Gastrocnemius medialis (tissue), 4 donors: ENCODE measurements around the gene PRKCE. TPM values are rescaled to one million over a fixed set of nuclear protein-coding genes. Genes with fewer than 3 reads are reported as not detected.

Experiments used
- ATAC-seq, 2 donors: fragments of 150-250 bp; one replicate each; pipeline ENCODE4 v1.9.1; 2016
- DNase-seq, 2 donors: peaks; one replicate each; pipeline ENCODE4 v3.0.0-alpha.2; 2019
- H3K27ac ChIP-seq, 4 donors: fragments of 200-600 bp; sonication (generic); 1 replicate in 1 of 4; 2 replicates in 3 of 4; pipeline ENCODE4 v1.5.1; 2016 to 2018; ENCODE audit warnings: mild to moderate bottlenecking in 2 of 4, moderate library complexity in 1 of 4
- H3K27me3 ChIP-seq, 3 donors: fragments of 200-600 bp; sonication (generic) in 2 of 3; 1 replicate in 1 of 3; 2 replicates in 2 of 3; pipeline versions ENCODE4 v1.5.1 to v1.6.0; 2016 to 2019; ENCODE audit warnings: mild to moderate bottlenecking in 1 of 3, moderate library complexity in 1 of 3
- H3K36me3 ChIP-seq, 2 donors: fragments of 200-600 bp; sonication (generic) in 1 of 2; one replicate each; pipeline ENCODE4 v1.5.1; 2017 to 2018
- H3K4me1 ChIP-seq, 2 donors: fragments of 200-600 bp; sonication (generic) in 1 of 2; one replicate each; pipeline ENCODE4 v1.5.1; 2016 to 2017; ENCODE audit warnings: mild to moderate bottlenecking in 2 of 2
- H3K4me3 ChIP-seq, 4 donors: fragments of 200-600 bp; sonication (generic) in 3 of 4; 1 replicate in 1 of 4; 2 replicates in 3 of 4; pipeline ENCODE4 v1.5.1; 2016 to 2019; ENCODE audit warnings: mild to moderate bottlenecking in 2 of 4
- H3K9me3 ChIP-seq, 3 donors: fragments of 200-600 bp; sonication (generic) in 2 of 3; 1 replicate in 1 of 3; 2 replicates in 2 of 3; pipeline ENCODE4 v1.5.1; 2016 to 2019
- CTCF ChIP-seq, 5 experiments: fragments of 450-650 bp in 3 of 5; fragments of 200-600 bp in 2 of 5; sonication (generic) in 2 of 5; IDR thresholded peaks in 4 of 5; conservative IDR thresholded peaks in 1 of 5; 1 replicate in 4 of 5; 2 replicates in 1 of 5; pipeline ENCODE4 v1.5.1; 2016 to 2019; ENCODE audit warnings: antibody characterized with exemption in 5 of 5, mild to moderate bottlenecking in 3 of 5, moderate library complexity in 3 of 5
- POLR2A ChIP-seq, 2 donors: fragments of 450-650 bp; IDR thresholded peaks; one replicate each; pipeline ENCODE4 v1.6.1; 2017; ENCODE audit warnings: antibody characterized with exemption in 2 of 2, mild to moderate bottlenecking in 2 of 2, moderate library complexity in 2 of 2
- in situ Hi-C, 4 donors: fragments of 200-750 bp; cut with MboI; loops; one replicate each; pipeline versions ENCODE4 v1.15.0 to v1.8.0; 2017; ENCODE audit warnings: low sequenced_read_pairs in 4 of 4
- intact Hi-C: fragments of 100-400 bp; cut with DNase I; formaldehyde crosslinking; loops from one replicate; pipeline ENCODE4 v1.15.1; 2023; ENCODE audit warnings: low total_unique reads
- total RNA-seq, 4 donors: library from RNA; depleted of rRNA; stranded (reverse); fragments of >200 nt; gene quantifications; one replicate each; pipeline versions ENCODE4 v1.1.0 to v1.2.3, GENCODE V29; 2016

Gene PRKCE
- total RNA-seq, 4 donors from 2014 or later = 5.8 to 28.9 (median 11.8) TPM

GRCh38 chr2:45872211-45872610 is 220.7 kb downstream of the PRKCE start:
- DNase-seq (no peak), ATAC-seq (no peak)
- Histone ChIP-seq H3K9me3 (peaks cover 0 to 6% (median 0%) of the 10 kb centered on the region in 3 donors), H3K4me1 (peaks cover 13 to 14% of the 10 kb centered on the region in 2 donors), H3K27me3 (no peaks in the 10 kb centered on the region), H3K27ac (no peak overlapping the region), H3K4me3 (no peak overlapping the region), H3K36me3 (no peaks in the 10 kb centered on the region)
- intact Hi-C loops (no loop called here), in situ Hi-C loops (loop anchor here in 1 of 4 donors (10.0 kb wide), 1 partner anchor 57 kb away; no protein-coding TSS in a partner anchor)
- no peak for TF ChIP-seq POLR2A (IDR thresholded peaks at IDR 0.05)
- TF ChIP-seq CTCF (IDR thresholded peaks at IDR 0.05 in 4 of 5, conservative IDR thresholded peaks at IDR 0.05 in 1 of 5) = no peak

GRCh38 chr2:45874344-45874743 is 222.9 kb downstream of the PRKCE start:
- Histone ChIP-seq H3K36me3 (no peaks in the 10 kb centered on the region), H3K4me3 (no peak overlapping the region), H3K27ac (peak overlapping the region; percentile 34 to 70 (median 46)), H3K4me1 (peaks cover 13 to 14% of the 10 kb centered on the region in 2 donors), H3K27me3 (no peaks in the 10 kb centered on the region), H3K9me3 (peaks cover 0 to 6% (median 0%) of the 10 kb centered on the region in 3 donors)
- intact Hi-C loops (no loop called here), in situ Hi-C loops (loop anchor here in 1 of 4 donors (10.0 kb wide), 1 partner anchor 60 kb away; no protein-coding TSS in a partner anchor)
- peak; percentile 83 to 96 for ATAC-seq
- peak; percentile 60 to 89 for DNase-seq
- TF ChIP-seq CTCF (IDR thresholded peaks at IDR 0.05 in 4 of 5, conservative IDR thresholded peaks at IDR 0.05 in 1 of 5) = no peak
- no peak for TF ChIP-seq POLR2A (IDR thresholded peaks at IDR 0.05)

- no peaks in the 10 kb centered on the region for H3K36me3 ChIP-seq
- no peak for ATAC-seq
- peaks cover 0 to 6% (median 0%) of the 10 kb centered on the region in 3 donors for H3K9me3 ChIP-seq
- no peak for DNase-seq
- H3K27me3 ChIP-seq = no peaks in the 10 kb centered on the region
- TF ChIP-seq CTCF (IDR thresholded peaks at IDR 0.05 in 4 of 5, conservative IDR thresholded peaks at IDR 0.05 in 1 of 5) (no peak), POLR2A (IDR thresholded peaks at IDR 0.05) (no peak)
- peaks cover 14 to 15% of the 10 kb centered on the region in 2 donors for H3K4me1 ChIP-seq
- no peak overlapping the region for H3K27ac ChIP-seq
- intact Hi-C loops = no loop called here
- H3K4me3 ChIP-seq = no peak overlapping the region
- in situ Hi-C loops = loop anchor here in 1 of 4 donors (10.0 kb wide), 1 partner anchor 62 kb away; no protein-coding TSS in a partner anchor
These were observed 225.1 kb downstream of the PRKCE start for GRCh38 chr2:45876611-45877010.

GRCh38 chr2:45879406-45879805 is 227.9 kb downstream of the PRKCE start:
- no peak overlapping the region for H3K27ac ChIP-seq
- peaks cover 0 to 6% (median 0%) of the 10 kb centered on the region in 3 donors for H3K9me3 ChIP-seq

More at GRCh38 chr2:45879406-45879805, 227.9 kb downstream of the PRKCE start:
- ATAC-seq (no peak), DNase-seq (no peak)
- H3K27me3 ChIP-seq = no peaks in the 10 kb centered on the region
- no peak for TF ChIP-seq CTCF (IDR thresholded peaks at IDR 0.05 in 4 of 5, conservative IDR thresholded peaks at IDR 0.05 in 1 of 5)
- no peak for TF ChIP-seq POLR2A (IDR thresholded peaks at IDR 0.05)
- no peak overlapping the region for H3K4me3 ChIP-seq
- no peaks in the 10 kb centered on the region for H3K36me3 ChIP-seq
- in situ Hi-C loops (loop anchor here in 1 of 4 donors (10.0 kb wide), 1 partner anchor 65 kb away; no protein-coding TSS in a partner anchor), intact Hi-C loops (no loop called here)
- H3K4me1 ChIP-seq = peaks cover 22 to 32% of the 10 kb centered on the region in 2 donors
